IPS-NIHi7 (cell line): ENCODE data around the gene ZIC2.
A peak's percentile ranks its signal among the peaks of the same experiment; 100 is the strongest.

Experiments
- DNase-seq: peaks from one replicate; pipeline ENCODE4 v3.0.0; 2012; ENCODE audit warnings: mixed read lengths; ENCODE audit errors: extremely low spot score

ZIC2 gene

GRCh38 chr13:99959540-99960230 is 21.9 kb upstream of the ZIC2 start:
- no peak for DNase-seq

DNA sequence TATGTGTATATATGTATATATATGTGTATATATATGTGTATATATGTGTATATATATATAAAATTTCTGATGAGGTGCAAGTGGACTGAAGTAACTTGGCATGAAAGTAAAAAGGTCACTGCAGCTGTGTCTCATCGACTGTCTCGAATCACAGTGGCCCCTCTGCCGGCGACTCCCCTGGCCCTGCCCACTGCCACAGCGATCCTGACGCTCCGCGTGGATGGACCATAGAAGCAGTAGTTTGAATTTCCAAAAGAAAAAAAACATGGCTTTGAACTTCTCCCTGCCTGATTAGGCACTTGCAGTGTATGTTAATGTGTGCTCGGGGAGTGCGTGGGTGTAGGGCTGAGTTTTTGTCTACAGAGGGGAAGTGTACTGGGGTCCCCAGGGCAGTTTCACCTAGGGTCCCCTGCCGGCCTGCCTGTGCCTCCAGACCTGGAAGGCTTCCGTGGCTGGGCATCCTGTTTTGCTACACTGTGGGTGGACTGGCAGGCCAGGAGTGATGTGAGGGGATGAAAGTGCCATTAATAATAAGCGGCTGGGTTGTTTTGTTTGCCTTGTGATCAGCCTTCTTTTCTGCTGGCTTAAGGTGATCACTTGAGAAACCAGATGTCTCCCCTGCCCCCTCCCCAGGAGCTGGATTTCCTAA is 20.8 kb upstream of the ZIC2 start:
- DNase-seq, result no peak

DNA sequence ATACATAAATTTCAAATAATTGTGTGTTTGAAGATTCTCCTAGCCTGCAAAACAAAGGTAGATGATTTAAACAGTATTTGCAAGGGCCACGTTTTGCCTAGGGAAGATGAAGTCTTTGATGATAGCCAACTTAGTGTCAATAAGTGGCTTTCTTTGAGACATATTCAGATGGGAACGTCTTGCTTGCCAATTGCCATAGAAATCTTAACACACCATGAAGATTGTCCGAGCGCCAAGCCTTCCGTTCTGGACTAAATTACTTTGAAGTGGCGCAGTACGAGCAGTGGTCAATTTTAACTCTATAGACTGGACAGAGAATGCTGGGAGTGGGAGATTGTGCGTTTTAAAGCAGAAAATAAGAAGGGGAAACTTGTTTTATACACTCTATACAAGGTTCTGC is 19.9 kb upstream of the ZIC2 start:
- no peak for DNase-seq

DNA sequence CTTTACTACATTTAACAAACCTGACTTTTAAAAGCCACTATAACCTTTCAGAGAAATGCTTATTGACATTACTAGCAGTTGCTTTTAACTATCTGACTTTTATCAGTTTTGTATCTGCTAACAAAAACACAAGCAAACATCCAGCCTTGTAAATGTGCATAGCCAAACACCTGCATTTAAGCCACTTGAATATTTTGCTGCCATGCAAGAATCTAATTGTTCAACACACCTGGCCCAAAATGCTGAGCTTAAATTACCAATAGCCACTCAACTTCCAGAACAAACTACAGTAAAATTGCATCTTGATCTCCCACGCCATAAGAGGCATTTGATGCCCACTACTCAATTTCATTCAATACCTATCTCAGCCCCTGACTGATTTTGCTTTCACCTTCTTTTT is 19.3 kb upstream of the ZIC2 start:
- DNase-seq, result no peak

- no peak for DNase-seq
Measured at GRCh38 chr13:99963816-99964339, 17.7 kb upstream of the ZIC2 start.

DNA sequence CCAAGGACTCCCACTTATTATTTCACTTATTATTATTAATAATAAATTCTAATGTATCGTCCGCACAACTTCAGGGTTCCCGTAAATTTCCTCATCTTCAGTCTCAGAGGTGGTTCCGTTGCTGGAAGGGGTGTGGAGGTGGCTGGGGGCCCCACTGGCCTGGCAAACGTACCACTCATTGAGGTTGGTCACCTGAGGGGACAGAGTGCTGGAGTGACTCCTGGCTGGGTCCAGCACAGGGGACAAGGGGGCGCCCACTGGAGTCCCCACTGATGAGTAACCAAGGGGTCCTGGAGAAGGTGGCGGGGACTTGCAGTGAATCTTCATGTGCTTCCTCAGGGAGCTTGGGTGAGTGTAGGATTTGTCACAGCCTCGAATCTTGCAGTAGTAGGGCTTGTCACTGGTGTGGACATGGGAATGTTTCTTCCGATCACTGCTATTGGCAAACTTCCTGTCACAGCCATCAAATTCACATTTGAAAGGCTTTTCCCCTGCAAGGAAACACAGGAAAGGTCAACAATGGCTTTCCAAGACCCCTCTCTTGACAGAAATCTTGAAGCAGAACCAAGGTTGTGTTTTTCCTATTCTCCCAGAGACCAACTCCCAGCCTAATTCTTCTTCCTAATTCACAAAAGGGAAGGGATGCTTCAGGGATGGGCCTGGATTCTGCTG is 16.1 kb upstream of the ZIC2 start:
- DNase-seq, result no peak

DNA sequence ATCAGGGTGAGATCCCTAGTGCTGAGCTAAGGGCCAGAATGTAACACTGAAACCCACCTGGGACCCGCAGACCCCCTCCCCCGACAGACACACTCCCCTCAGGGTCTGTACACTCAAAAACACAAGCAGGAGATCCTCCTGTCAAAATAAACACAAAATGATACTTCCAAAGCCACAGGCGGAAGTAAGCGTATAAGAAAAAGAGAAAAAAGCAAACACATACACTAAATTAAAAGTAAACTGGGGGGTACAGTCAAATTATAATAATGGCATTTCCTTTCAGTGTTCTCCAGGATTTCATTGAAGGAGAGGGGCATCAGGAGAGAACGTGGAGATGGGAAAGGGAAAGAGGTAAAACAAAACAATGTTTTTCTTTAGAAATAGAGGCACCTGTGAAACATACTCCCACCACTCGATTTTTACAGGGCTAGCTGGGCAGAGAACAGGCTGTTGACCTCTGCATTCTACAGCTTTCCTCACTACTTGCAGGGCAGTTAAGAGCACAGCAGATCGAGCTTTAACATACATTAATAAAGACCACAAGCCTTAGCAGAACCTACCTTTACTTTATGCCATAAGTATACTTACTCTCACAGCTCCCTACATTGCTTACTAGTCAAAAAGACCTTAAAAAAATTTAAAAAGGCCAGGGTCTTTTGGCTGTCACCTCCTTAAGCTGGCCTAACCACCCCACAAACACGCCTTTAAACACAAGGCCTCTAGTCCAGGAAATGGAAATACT is 15.3 kb upstream of the ZIC2 start:
- DNase-seq, result no peak

DNA sequence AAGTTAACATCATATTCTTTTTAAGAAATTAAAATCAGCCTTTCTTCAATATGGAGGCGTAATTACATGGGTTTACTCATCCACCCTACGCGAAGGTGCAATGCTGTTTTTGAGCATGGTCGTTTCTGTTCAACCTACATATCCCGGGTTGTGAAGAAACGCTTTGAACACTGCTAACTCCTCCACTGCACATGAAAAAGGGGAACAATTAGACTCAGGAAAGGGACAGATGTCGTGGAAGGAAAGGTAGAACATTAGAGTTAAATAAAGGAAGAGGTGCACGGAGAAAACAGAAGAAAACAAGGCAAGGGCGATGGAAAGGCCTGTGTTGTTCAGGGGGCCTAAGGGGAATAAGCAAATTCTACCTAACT is 14.1 kb upstream of the ZIC2 start:
- no peak for DNase-seq

GRCh38 chr13:99967869-99968520 is 13.6 kb upstream of the ZIC2 start:
- DNase-seq, result no peak

DNA sequence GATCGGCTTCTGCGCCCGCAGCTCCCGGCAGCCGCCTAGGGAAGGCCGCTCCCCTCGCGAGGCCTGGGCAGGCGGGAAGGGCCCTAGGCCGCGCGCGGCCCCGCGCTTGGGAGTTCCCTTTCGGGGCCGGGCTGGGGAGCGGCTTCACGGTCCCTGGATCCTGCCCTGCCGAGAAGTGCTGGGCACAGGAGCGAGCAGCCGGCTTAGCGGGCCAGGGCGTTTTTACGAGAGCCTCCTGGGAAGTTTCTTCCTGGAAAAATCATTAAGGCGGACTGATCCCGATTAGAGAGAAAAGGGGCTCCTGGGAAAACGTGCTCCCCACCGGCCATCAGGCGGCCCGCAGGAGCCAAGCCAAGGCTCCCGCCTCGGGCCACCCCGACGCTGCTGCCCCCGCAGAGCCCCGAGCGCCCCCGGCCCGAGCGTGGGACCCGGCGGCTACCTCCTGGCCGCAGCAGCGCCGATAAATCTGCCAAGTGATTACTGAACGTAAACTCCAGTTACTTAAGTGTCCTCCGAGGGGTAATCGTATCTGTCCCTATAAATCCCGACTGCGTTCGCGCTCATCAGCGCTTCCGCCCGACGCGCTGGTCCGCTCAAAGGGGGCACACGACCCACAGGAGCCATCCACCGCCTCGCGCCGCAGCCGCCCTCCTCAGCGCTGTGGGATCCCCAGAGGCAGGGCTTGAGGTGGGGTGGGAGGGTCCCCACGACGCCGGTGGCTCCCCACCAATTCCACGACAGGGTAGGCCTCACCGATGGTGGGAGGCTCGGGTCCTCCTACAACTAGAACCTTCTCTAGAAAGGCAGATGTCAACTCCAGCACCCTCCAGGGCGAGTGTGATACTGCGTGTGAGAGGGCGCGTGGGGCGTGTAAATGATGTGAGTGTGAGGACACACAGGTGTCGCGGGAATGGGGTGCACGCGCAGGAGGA is 12.8 kb upstream of the ZIC2 start:
- no peak for DNase-seq

- DNase-seq, result no peak
Measured at GRCh38 chr13:99969453-99969918, 12.1 kb upstream of the ZIC2 start.

- DNase-seq, result peak; percentile 76
Measured at GRCh38 chr13:99969919-99970650, 11.5 kb upstream of the ZIC2 start.

GRCh38 chr13:99970651-99971575 is 10.7 kb upstream of the ZIC2 start:
- DNase-seq, result no peak

DNA sequence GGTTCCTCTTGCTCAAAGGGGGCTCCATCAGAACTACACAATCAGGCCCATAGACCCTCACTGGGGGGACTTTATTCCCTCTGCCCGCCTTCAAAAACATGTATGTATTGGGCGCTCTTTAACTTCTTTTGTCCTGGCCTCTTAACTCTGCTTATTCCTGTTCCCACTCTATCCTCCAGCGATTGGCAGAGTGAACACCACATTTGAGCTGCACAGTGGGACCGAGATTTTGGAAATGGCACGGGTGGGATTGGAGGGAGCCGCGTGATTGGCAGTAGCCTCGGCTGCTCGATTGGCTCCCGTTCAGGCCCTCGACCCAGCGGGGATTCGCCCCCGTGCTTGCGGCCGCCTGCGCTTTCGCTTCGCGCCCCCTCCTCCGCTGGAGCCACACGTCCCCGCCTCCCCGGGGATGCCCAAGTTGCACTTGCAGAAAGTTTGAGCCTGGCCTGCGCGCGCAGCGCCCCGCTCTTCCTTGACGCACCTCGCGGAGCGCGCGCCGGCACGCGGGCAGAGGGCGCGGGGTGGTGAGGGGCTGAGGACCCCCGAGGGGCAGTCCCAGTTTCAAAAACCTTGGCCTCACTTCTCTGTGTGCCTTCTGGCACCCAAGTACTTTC is 9.9 kb upstream of the ZIC2 start, which contains the start of gene ZIC5:
TSS of gene ZIC5 (minus strand) at position 192 of the 614 bp plus-strand sequence. CDS start at position 28, 164 bp downstream.
- peak; percentile 67 for DNase-seq

DNA sequence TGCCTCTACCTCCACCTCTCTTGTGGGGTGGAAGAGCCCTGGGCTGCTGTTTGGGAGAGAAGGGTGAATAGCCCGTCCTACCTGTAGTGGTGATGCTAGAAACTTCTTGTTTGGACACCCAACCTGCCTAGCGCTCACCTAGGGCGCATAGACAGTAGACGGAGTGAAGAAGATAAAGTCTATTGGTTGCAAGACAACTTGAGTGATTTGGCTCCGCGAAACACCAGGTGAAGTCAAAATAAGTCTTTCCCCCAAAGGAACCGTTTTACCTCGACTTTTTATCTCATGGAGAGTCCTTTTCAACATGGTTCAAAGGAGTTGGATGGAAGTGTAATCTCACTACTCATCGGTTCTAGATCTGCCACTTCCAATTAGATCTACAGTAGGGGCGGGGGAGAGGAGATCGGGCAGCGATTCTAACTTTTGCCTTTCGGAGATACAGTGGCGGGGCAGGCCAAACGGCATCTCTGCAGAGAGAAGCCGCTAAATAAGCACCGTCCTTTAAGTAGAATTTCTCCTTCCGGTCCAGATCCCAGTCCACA is 9.3 kb upstream of the ZIC2 start:
- no peak for DNase-seq

GRCh38 chr13:99973163-99973807 is 8.3 kb upstream of the ZIC2 start:
- DNase-seq, result no peak

DNA sequence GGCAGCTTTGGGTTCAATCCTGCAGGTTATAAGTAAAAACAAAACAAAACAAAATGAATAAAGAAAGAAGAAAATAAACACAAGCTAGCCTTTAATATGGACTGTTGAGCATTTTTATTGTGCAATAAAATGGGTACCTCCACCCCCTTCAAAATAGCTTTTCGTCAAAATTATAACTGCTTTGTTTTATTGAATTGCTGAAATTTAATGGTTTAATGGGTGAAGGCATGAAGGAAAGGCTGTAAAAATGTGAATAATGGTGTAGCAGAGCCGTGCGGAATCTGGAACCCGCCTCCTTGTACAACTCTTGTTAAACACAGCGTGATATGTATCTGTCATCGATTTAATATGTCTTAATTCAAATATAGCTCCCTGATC is 7.8 kb upstream of the ZIC2 start:
- no peak for DNase-seq
